ENCODE data around the gene LRFN2. TPM values are rescaled to one million over a fixed set of nuclear protein-coding genes. Genes with fewer than 3 reads are reported as not detected.

Gene LRFN2
- total RNA-seq, 1 donor from 2014 or later = not detected

- no peaks in the 10 kb centered on the region for H3K9me3 Mint-ChIP-seq
- H3K4me3 Mint-ChIP-seq = no peak overlapping the region
- no peaks in the 10 kb centered on the region for H3K27me3 Mint-ChIP-seq
- no peaks in the 10 kb centered on the region for H3K36me3 Mint-ChIP-seq (ENCODE audit: low read depth)
- ChIA-PET CTCF (no interaction called here), POLR2A (no interaction called here)
- H3K27ac Mint-ChIP-seq = no peak overlapping the region
- TF ChIP-seq, protein P1, sequence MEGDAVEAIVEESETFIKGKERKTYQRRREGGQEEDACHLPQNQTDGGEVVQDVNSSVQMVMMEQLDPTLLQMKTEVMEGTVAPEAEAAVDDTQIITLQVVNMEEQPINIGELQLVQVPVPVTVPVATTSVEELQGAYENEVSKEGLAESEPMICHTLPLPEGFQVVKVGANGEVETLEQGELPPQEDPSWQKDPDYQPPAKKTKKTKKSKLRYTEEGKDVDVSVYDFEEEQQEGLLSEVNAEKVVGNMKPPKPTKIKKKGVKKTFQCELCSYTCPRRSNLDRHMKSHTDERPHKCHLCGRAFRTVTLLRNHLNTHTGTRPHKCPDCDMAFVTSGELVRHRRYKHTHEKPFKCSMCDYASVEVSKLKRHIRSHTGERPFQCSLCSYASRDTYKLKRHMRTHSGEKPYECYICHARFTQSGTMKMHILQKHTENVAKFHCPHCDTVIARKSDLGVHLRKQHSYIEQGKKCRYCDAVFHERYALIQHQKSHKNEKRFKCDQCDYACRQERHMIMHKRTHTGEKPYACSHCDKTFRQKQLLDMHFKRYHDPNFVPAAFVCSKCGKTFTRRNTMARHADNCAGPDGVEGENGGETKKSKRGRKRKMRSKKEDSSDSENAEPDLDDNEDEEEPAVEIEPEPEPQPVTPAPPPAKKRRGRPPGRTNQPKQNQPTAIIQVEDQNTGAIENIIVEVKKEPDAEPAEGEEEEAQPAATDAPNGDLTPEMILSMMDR (IDR thresholded peaks at IDR 0.05) = no peak
- no peaks in the 10 kb centered on the region for H3K4me1 Mint-ChIP-seq
- DNase-seq (no peak), ATAC-seq (ENCODE audit: low read depth) (no peak)
- intact Hi-C loops (cut with micrococcal nuclease) = no loop called here
These were observed 243.1 kb downstream of the LRFN2 start for GRCh38 chr6:40343877-40344565.

- CTCF ChIA-PET = no interaction called here
- no peak for ATAC-seq (ENCODE audit: low read depth)
- H3K27ac Mint-ChIP-seq = no peak overlapping the region
- H3K27me3 Mint-ChIP-seq = no peaks in the 10 kb centered on the region
- no peaks in the 10 kb centered on the region for H3K36me3 Mint-ChIP-seq (ENCODE audit: low read depth)
- H3K4me3 Mint-ChIP-seq = no peak overlapping the region
- TF ChIP-seq, protein P1 (IDR thresholded peaks at IDR 0.05) = no peak
- intact Hi-C loops (cut with micrococcal nuclease) = no loop called here
- POLR2A ChIA-PET = no interaction called here
- no peaks in the 10 kb centered on the region for H3K9me3 Mint-ChIP-seq
- DNase-seq = no peak
- no peaks in the 10 kb centered on the region for H3K4me1 Mint-ChIP-seq
These were observed 243.8 kb downstream of the LRFN2 start for GRCh38 chr6:40343318-40343876.

- ATAC-seq (ENCODE audit: low read depth) = no peak
- no peaks in the 10 kb centered on the region for H3K4me1 Mint-ChIP-seq
- CTCF ChIA-PET = no interaction called here
These were observed 244.4 kb downstream of the LRFN2 start for GRCh38 chr6:40342723-40343122.

GRCh38 chr6:40341726-40342125 is 245.4 kb downstream of the LRFN2 start:
- H3K36me3 Mint-ChIP-seq (ENCODE audit: low read depth) = no peaks in the 10 kb centered on the region
- CTCF ChIA-PET = no interaction called here
- no peak overlapping the region for H3K27ac Mint-ChIP-seq
- ATAC-seq (ENCODE audit: low read depth) = no peak
- H3K27me3 Mint-ChIP-seq = peaks cover 4% of the 10 kb centered on the region
- intact Hi-C loops (cut with micrococcal nuclease) = no loop called here
- TF ChIP-seq, protein P1 (IDR thresholded peaks at IDR 0.05) = no peak
- no peaks in the 10 kb centered on the region for H3K4me1 Mint-ChIP-seq
- POLR2A ChIA-PET = no interaction called here
- H3K4me3 Mint-ChIP-seq = no peak overlapping the region
- no peak for DNase-seq
- no peaks in the 10 kb centered on the region for H3K9me3 Mint-ChIP-seq

More at GRCh38 chr6:40342723-40343122, 244.4 kb downstream of the LRFN2 start:
- TF ChIP-seq, protein P1 (IDR thresholded peaks at IDR 0.05) = no peak
- Mint-ChIP-seq H3K36me3 (ENCODE audit: low read depth) (no peaks in the 10 kb centered on the region), H3K9me3 (no peaks in the 10 kb centered on the region), H3K27me3 (peaks cover 4% of the 10 kb centered on the region), H3K27ac (no peak overlapping the region), H3K4me3 (no peak overlapping the region)
- POLR2A ChIA-PET = no interaction called here
- intact Hi-C loops (cut with micrococcal nuclease) = no loop called here
- DNase-seq = no peak

Measured in activated B cell treated with CpG ODN at 0.5 μM for 24 hours (primary cell).